Measurements from ENCODE around the gene CFAP298. TPM values are rescaled to one million over a fixed set of nuclear protein-coding genes. Genes with fewer than 3 reads are reported as not detected.

Gene CFAP298
- polyA plus RNA-seq, 1 of the 3 experiments (the other 2 are of a cell fraction), result 57.8 TPM

GRCh38 chr21:32574946-32575925 lies 36.9 kb downstream of the CFAP298 start:
- H3K9me2 ChIP-seq, result no peaks in the 10 kb centered on the region
- H4K20me1 ChIP-seq (ENCODE audit: insufficient read depth), result no peaks in the 10 kb centered on the region
- no peak overlapping the region for H3K27ac ChIP-seq (ENCODE audit: low read depth in 2 of 2, low read length in 1 of 2)
- no peak overlapping the region for H2AFZ ChIP-seq (ENCODE audit: low read depth)
- peaks cover 3% of the 10 kb centered on the region; the same call in 1 of the 2 replicates for H3K9me3 ChIP-seq
- CTCF ChIA-PET, result interaction anchor here (1.0 to 1.4 kb wide), 2 partner anchors 24 to 174 kb away, joined by 3 to 4 read pairs; no protein-coding TSS in a partner anchor
- no peaks in the 10 kb centered on the region for H3K79me2 ChIP-seq (ENCODE audit: insufficient read depth)
- TF ChIP-seq USF2 (IDR thresholded peaks at IDR 0.05; ENCODE audit: borderline replicate concordance, low read depth, low read length) (no peak), RFX5 (IDR thresholded peaks at IDR 0.05; ENCODE audit: low read length) (no peak), MAX (IDR thresholded peaks at IDR 0.05; ENCODE audit: low read depth) (no peak), TCF12 (IDR thresholded peaks at IDR 0.05) (no peak), PBX3 (IDR thresholded peaks at IDR 0.05) (no peak), RXRA (IDR thresholded peaks at IDR 0.05; ENCODE audit: borderline replicate concordance, low read depth) (no peak), USF1 (IDR thresholded peaks at IDR 0.05; ENCODE audit: borderline replicate concordance, low read depth) (no peak), YY1 (IDR thresholded peaks at IDR 0.05; ENCODE audit: low read depth) (no peak), REST (IDR thresholded peaks at IDR 0.05; ENCODE audit: low read depth, low read length) (no peak), ELF1 (IDR thresholded peaks at IDR 0.05) (no peak), CTCF (IDR thresholded peaks at IDR 0.05) (no peak)
- peaks cover 3% of the 10 kb centered on the region for H3F3A ChIP-seq (replicated peaks; ENCODE audit: insufficient read depth)
- WGBS (ENCODE audit: low lambda C conversion rate), result 88% methylated on average over 23 of the region's 26 CpGs
- no peaks in the 10 kb centered on the region; a peak in 1 of 4 replicates for H3K4me1 ChIP-seq (ENCODE audit: control insufficient read depth in 1 of 2, insufficient read depth in 2 of 2, low read depth in 1 of 2, low read length in 1 of 2)
- no peak overlapping the region for H3K9ac ChIP-seq
- DNase-seq, result no peak
- POLR2A ChIA-PET, result no interaction called here
- H3K27me3 ChIP-seq (ENCODE audit: insufficient read depth), result no peaks in the 10 kb centered on the region
- no peak overlapping the region for H3K4me3 ChIP-seq (ENCODE audit: low read depth in 2 of 2, low read length in 1 of 2)
- H3K36me3 ChIP-seq (replicated peaks in 1 of 2; ENCODE audit: control insufficient read depth in 1 of 2, insufficient read depth in 2 of 2, low read length in 1 of 2), result no peaks in the 10 kb centered on the region
- no peak overlapping the region for H3K4me2 ChIP-seq

Measured in SK-N-SH (cell line).